Superior temporal gyrus (tissue), 1 donor: Measurements from ENCODE around the gene RBL1.

Source experiments
- DNase-seq: peaks from one replicate; pipeline ENCODE4 v3.0.0-alpha.2; 2016; ENCODE audit errors: extremely low spot score

RBL1 gene

DNA sequence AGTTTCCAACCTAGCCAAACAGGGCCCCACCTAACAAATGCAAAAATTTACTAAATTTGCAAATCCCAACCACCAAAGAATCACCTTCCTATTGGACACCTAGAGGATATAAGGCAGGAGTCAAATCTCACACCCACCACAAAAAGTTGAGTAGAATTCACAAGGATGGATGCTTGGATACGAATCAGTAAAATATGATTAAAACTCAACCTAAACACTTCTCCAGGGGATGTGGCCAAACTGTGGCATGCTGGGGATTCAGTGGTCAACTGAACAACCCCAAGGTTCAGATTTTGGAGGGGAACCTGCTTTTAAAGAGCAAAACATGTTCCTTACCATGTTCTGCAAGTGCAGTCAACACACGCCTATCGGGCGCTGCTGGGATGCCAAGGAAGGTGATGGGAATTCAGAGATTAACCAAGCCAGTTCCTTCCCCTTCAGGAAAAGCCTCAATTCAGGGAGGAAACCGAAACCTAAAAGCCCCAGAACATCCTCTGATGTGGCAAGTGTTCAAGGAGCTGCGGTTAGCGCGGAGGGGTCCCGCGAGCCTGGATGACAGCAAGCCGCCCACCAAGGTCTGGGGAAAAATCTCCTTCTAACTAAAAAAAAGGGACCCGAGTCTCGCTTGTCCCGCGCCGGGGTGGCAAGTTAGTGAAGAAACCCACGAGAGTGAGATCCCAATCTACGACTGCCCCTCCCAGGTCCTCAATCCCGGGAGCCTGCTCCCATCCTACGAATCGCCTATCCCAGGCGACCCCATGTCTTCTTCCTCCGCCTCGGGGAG lies 145.2 kb downstream of the RBL1 start:
- DNase-seq = peak; percentile 33
